ENCODE data around the gene RELCH. TPM values are rescaled to one million over a fixed set of nuclear protein-coding genes. Genes with fewer than 3 reads are reported as not detected.
"Not testable (repeated sequence)": the region's sequence is repeated elsewhere in the genome, so short reads cannot be mapped to it uniquely, and the experiment has no call there.

Gene RELCH
- polyA plus RNA-seq (ENCODE audit: insufficient read length in 12 of 12), result 10 to 100 TPM in 11 of 12 donors, not detected in 1; 11.6 to 26.4 (median 20.8) TPM
- long read RNA-seq, donor 1, result 0 reads
- long read RNA-seq, donor 2, result 0 reads
- long read RNA-seq, donor 3, result 0 reads
- long read RNA-seq, donor 4, result 0 reads
- long read RNA-seq, donor 5, result 0 reads
- long read RNA-seq, donor 6, result 0 reads
- long read RNA-seq, donor 7, result 0 reads
- long read RNA-seq, donor 8, full-length matches to known transcripts, result 1 of 1 reads
- long read RNA-seq, donor 8, partial matches to known transcripts, result 0 of 1 reads
- long read RNA-seq, donor 8, other reads (novel, unspliced or antisense), result 0 of 1 reads
- long read RNA-seq, donor 9, result 0 reads
- long read RNA-seq, donor 10, result 0 reads
- long read RNA-seq, donor 11, result 0 reads

- peak; percentile 98 for DNase-seq
These were observed at the start of gene RELCH, which contains the start of gene PIGN for GRCh38 chr18:62186774-62187542. Gene RELCH, plus strand, starts transcription at chr18:62187255. Its CDS starts 251 bp downstream, at chr18:62187506. Gene PIGN, minus strand, starts transcription at chr18:62187056. Its CDS starts 25,703 bp downstream, at chr18:62161353.

GRCh38 chr18:62138461-62139235 is 48.4 kb upstream of the RELCH start:
- no peak for DNase-seq

- DNase-seq, result no peak
These were observed 46.8 kb upstream of the RELCH start for GRCh38 chr18:62140259-62140658.

GRCh38 chr18:62144338-62144737 is 42.7 kb upstream of the RELCH start:
- DNase-seq, result no peak

- no peak for DNase-seq
These were observed 35.8 kb upstream of the RELCH start for GRCh38 chr18:62151068-62151771.

- DNase-seq, result no peak
These were observed 34.2 kb upstream of the RELCH start for GRCh38 chr18:62152844-62153243.

- DNase-seq, result no peak
These were observed 29.2 kb upstream of the RELCH start for GRCh38 chr18:62157843-62158242.

- no peak for DNase-seq
These were observed 22.7 kb upstream of the RELCH start for GRCh38 chr18:62164310-62164709.

GRCh38 chr18:62164855-62165487 is 22.1 kb upstream of the RELCH start:
- no peak for DNase-seq

- DNase-seq, result no peak
These were observed 21.5 kb upstream of the RELCH start for GRCh38 chr18:62165583-62165982.

GRCh38 chr18:62166524-62166923 is 20.5 kb upstream of the RELCH start:
- not testable (repeated sequence) for DNase-seq

GRCh38 chr18:62170857-62171256 is 16.2 kb upstream of the RELCH start:
- DNase-seq, result no peak

- no peak for DNase-seq
These were observed 14.8 kb upstream of the RELCH start for GRCh38 chr18:62172298-62172697.

- DNase-seq, result no peak
These were observed 11.5 kb upstream of the RELCH start for GRCh38 chr18:62175521-62175920.

GRCh38 chr18:62177271-62177670 is 9.8 kb upstream of the RELCH start:
- DNase-seq, result no peak

- no peak for DNase-seq
These were observed 7.8 kb upstream of the RELCH start for GRCh38 chr18:62179213-62179612.

GRCh38 chr18:62182220-62182619 is 4.8 kb upstream of the RELCH start:
- no peak for DNase-seq

- DNase-seq, result peak; percentile 48
These were observed 3.4 kb upstream of the RELCH start for GRCh38 chr18:62183578-62184195.

GRCh38 chr18:62186499-62186773 is 619 bp upstream of the RELCH start:
- no peak for DNase-seq
